Measurements from ENCODE around the gene TUBB4A. TPM values are rescaled to one million over a fixed set of nuclear protein-coding genes. Genes with fewer than 3 reads are reported as not detected.

TUBB4A gene
- total RNA-seq, 1 experiment from 2014 or later = 18.5 TPM

DNA sequence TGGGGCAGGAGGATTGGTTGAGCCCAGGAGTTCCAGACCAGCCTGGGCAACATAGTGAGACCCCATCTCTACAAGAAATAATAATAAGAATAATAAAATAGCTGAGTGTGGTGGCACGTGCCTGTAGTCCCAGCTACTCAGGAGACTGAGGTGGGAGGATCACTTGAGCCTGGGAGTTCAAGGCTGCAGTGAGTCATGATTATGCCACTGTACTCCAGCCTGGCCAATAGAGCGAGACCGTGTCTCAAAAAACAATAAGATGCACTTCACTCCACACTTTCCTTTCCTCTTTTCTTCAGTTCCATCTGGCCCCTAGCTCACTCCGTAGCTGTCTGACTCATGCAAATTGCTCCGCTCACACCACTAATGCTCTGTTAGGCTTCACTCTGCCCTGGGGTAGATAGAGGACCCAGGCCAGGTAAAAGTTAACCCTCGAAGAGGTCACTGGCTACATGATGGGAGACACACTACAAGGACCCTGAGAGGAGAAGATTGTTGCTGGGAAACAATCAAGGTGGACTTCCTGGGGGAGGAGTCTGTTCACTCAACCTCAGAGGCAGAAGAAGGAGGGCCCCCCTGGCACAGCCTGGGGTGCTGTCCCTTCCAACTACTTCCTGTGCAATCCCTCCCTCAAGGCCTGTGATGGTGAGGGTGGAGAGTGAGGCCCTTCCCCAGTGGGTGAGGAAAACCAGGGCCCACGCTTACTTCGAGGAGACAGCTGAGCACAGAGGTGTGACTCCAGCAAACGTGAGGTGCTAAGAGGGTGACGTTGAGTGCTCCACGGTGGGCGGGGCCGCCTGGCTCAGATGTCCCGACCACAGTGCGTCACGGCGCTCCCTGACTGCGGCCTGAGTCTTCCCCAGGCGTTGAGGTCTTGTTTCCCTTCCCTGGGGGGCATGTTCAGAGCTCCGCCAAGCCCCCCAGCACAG, 19.9 kb upstream of the TUBB4A start:
- ChIA-PET CTCF (interaction anchor here (0.8 to 1.1 kb wide), 2 partner anchors 9 to 247 kb away, joined by 3 read pairs; partner anchors contain the start of gene TNFSF9), POLR2A (no interaction called here)
- H3K36me3 Mint-ChIP-seq = no peaks in the 10 kb centered on the region
- ATAC-seq = no peak
- TF ChIP-seq CREM (CRISPR knock-in tag; IDR thresholded peaks at IDR 0.05) (no peak), TEAD4 (CRISPR knock-in tag; IDR thresholded peaks at IDR 0.05) (no peak), ZNF263 (CRISPR knock-in tag; IDR thresholded peaks at IDR 0.05; ENCODE audit: low read depth) (no peak), NR1H2 (CRISPR knock-in tag; IDR thresholded peaks at IDR 0.05) (no peak), ZNF416 (CRISPR knock-in tag; IDR thresholded peaks at IDR 0.05) (no peak), FOXP1 (CRISPR knock-in tag; IDR thresholded peaks at IDR 0.05; ENCODE audit: borderline replicate concordance) (no peak), ETV6 (CRISPR knock-in tag; IDR thresholded peaks at IDR 0.05) (no peak), MYBL2 (CRISPR knock-in tag; IDR thresholded peaks at IDR 0.05) (no peak)
- TF ChIP-seq, protein P1, sequence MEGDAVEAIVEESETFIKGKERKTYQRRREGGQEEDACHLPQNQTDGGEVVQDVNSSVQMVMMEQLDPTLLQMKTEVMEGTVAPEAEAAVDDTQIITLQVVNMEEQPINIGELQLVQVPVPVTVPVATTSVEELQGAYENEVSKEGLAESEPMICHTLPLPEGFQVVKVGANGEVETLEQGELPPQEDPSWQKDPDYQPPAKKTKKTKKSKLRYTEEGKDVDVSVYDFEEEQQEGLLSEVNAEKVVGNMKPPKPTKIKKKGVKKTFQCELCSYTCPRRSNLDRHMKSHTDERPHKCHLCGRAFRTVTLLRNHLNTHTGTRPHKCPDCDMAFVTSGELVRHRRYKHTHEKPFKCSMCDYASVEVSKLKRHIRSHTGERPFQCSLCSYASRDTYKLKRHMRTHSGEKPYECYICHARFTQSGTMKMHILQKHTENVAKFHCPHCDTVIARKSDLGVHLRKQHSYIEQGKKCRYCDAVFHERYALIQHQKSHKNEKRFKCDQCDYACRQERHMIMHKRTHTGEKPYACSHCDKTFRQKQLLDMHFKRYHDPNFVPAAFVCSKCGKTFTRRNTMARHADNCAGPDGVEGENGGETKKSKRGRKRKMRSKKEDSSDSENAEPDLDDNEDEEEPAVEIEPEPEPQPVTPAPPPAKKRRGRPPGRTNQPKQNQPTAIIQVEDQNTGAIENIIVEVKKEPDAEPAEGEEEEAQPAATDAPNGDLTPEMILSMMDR (IDR thresholded peaks at IDR 0.05) = no peak
- TF ChIP-seq, protein P2, sequence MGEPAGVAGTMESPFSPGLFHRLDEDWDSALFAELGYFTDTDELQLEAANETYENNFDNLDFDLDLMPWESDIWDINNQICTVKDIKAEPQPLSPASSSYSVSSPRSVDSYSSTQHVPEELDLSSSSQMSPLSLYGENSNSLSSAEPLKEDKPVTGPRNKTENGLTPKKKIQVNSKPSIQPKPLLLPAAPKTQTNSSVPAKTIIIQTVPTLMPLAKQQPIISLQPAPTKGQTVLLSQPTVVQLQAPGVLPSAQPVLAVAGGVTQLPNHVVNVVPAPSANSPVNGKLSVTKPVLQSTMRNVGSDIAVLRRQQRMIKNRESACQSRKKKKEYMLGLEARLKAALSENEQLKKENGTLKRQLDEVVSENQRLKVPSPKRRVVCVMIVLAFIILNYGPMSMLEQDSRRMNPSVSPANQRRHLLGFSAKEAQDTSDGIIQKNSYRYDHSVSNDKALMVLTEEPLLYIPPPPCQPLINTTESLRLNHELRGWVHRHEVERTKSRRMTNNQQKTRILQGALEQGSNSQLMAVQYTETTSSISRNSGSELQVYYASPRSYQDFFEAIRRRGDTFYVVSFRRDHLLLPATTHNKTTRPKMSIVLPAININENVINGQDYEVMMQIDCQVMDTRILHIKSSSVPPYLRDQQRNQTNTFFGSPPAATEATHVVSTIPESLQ (CRISPR knock-in tag; IDR thresholded peaks at IDR 0.05) = no peak
- TF ChIP-seq, protein P3, sequence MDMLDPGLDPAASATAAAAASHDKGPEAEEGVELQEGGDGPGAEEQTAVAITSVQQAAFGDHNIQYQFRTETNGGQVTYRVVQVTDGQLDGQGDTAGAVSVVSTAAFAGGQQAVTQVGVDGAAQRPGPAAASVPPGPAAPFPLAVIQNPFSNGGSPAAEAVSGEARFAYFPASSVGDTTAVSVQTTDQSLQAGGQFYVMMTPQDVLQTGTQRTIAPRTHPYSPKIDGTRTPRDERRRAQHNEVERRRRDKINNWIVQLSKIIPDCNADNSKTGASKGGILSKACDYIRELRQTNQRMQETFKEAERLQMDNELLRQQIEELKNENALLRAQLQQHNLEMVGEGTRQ (CRISPR knock-in tag; IDR thresholded peaks at IDR 0.05) = no peak
- TF ChIP-seq, protein P4, sequence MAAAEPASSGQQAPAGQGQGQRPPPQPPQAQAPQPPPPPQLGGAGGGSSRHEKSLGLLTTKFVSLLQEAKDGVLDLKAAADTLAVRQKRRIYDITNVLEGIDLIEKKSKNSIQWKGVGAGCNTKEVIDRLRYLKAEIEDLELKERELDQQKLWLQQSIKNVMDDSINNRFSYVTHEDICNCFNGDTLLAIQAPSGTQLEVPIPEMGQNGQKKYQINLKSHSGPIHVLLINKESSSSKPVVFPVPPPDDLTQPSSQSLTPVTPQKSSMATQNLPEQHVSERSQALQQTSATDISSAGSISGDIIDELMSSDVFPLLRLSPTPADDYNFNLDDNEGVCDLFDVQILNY (CRISPR knock-in tag; IDR thresholded peaks at IDR 0.05) = no peak
- TF ChIP-seq, protein P5, sequence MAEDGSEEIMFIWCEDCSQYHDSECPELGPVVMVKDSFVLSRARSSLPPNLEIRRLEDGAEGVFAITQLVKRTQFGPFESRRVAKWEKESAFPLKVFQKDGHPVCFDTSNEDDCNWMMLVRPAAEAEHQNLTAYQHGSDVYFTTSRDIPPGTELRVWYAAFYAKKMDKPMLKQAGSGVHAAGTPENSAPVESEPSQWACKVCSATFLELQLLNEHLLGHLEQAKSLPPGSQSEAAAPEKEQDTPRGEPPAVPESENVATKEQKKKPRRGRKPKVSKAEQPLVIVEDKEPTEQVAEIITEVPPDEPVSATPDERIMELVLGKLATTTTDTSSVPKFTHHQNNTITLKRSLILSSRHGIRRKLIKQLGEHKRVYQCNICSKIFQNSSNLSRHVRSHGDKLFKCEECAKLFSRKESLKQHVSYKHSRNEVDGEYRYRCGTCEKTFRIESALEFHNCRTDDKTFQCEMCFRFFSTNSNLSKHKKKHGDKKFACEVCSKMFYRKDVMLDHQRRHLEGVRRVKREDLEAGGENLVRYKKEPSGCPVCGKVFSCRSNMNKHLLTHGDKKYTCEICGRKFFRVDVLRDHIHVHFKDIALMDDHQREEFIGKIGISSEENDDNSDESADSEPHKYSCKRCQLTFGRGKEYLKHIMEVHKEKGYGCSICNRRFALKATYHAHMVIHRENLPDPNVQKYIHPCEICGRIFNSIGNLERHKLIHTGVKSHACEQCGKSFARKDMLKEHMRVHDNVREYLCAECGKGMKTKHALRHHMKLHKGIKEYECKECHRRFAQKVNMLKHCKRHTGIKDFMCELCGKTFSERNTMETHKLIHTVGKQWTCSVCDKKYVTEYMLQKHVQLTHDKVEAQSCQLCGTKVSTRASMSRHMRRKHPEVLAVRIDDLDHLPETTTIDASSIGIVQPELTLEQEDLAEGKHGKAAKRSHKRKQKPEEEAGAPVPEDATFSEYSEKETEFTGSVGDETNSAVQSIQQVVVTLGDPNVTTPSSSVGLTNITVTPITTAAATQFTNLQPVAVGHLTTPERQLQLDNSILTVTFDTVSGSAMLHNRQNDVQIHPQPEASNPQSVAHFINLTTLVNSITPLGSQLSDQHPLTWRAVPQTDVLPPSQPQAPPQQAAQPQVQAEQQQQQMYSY (CRISPR knock-in tag; IDR thresholded peaks at IDR 0.05) = no peak
- H3K4me3 Mint-ChIP-seq = no peak overlapping the region
- peaks cover 16% of the 10 kb centered on the region for H3K4me1 Mint-ChIP-seq
- H3K27ac Mint-ChIP-seq = no peak overlapping the region
- no peaks in the 10 kb centered on the region for H3K9me3 Mint-ChIP-seq
- no peak for DNase-seq (ENCODE audit: low spot score)
- H3K27me3 Mint-ChIP-seq (ENCODE audit: low read depth) = peaks cover 22% of the 10 kb centered on the region

DNA sequence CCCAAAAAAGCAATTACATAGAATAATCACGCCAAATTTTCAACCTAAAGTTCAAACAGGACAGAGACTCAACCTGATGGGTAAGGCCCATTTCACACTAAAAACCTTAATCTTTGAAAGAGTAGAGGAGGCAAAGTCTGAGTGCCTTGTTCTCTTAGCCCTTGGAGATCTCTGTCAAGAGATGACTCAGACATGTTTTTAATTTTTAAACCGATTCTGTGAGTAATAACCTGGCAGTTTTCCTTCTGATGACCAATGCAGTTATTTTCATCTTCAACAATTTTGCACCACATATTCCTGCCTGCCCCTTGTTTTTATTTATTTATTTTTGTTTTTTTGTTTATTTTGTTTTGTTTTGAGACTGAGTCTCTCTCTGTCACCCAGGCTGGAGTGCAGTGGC, 17.2 kb upstream of the TUBB4A start:
- H3K36me3 Mint-ChIP-seq = no peaks in the 10 kb centered on the region
- H3K4me1 Mint-ChIP-seq = peaks cover 17% of the 10 kb centered on the region
- CTCF ChIA-PET = interaction anchor here (0.7 kb wide), 1 partner anchor 8 kb away, joined by 3 read pairs; no protein-coding TSS in a partner anchor
- no peak overlapping the region for H3K4me3 Mint-ChIP-seq
- H3K9me3 Mint-ChIP-seq = no peaks in the 10 kb centered on the region
- ATAC-seq (no peak), DNase-seq (ENCODE audit: low spot score) (no peak)
- H3K27ac Mint-ChIP-seq = no peak overlapping the region
- POLR2A ChIA-PET = no interaction called here
- peaks cover 25% of the 10 kb centered on the region for H3K27me3 Mint-ChIP-seq (ENCODE audit: low read depth)
- TF ChIP-seq NR2C2 (CRISPR knock-in tag; IDR thresholded peaks at IDR 0.05) (no peak), GABPB1 (CRISPR knock-in tag; IDR thresholded peaks at IDR 0.05) (no peak), MXD4 (CRISPR knock-in tag; IDR thresholded peaks at IDR 0.05; ENCODE audit: borderline replicate concordance) (no peak)
- TF ChIP-seq, protein P6, sequence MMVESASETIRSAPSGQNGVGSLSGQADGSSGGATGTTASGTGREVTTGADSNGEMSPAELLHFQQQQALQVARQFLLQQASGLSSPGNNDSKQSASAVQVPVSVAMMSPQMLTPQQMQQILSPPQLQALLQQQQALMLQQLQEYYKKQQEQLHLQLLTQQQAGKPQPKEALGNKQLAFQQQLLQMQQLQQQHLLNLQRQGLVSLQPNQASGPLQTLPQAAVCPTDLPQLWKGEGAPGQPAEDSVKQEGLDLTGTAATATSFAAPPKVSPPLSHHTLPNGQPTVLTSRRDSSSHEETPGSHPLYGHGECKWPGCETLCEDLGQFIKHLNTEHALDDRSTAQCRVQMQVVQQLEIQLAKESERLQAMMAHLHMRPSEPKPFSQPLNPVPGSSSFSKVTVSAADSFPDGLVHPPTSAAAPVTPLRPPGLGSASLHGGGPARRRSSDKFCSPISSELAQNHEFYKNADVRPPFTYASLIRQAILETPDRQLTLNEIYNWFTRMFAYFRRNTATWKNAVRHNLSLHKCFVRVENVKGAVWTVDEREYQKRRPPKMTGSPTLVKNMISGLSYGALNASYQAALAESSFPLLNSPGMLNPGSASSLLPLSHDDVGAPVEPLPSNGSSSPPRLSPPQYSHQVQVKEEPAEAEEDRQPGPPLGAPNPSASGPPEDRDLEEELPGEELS (CRISPR knock-in tag; IDR thresholded peaks at IDR 0.05) = no peak
- TF ChIP-seq, protein P7, sequence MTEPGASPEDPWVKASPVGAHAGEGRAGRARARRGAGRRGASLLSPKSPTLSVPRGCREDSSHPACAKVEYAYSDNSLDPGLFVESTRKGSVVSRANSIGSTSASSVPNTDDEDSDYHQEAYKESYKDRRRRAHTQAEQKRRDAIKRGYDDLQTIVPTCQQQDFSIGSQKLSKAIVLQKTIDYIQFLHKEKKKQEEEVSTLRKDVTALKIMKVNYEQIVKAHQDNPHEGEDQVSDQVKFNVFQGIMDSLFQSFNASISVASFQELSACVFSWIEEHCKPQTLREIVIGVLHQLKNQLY (CRISPR knock-in tag; IDR thresholded peaks at IDR 0.05) = no peak
- TF ChIP-seq, protein P8, sequence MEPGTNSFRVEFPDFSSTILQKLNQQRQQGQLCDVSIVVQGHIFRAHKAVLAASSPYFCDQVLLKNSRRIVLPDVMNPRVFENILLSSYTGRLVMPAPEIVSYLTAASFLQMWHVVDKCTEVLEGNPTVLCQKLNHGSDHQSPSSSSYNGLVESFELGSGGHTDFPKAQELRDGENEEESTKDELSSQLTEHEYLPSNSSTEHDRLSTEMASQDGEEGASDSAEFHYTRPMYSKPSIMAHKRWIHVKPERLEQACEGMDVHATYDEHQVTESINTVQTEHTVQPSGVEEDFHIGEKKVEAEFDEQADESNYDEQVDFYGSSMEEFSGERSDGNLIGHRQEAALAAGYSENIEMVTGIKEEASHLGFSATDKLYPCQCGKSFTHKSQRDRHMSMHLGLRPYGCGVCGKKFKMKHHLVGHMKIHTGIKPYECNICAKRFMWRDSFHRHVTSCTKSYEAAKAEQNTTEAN (CRISPR knock-in tag; IDR thresholded peaks at IDR 0.05) = no peak
